Neuron (in vitro differentiated cells): ENCODE results near the gene GYG2.
"Not testable (repeated sequence)": the region's sequence is repeated elsewhere in the genome, so short reads cannot be mapped to it uniquely, and the experiment has no call there.

ENCODE experiments used
- H2AFZ ChIP-seq: one replicate; pipeline ENCODE4 v1.6.1; 2013; ENCODE audit warnings: low read depth, mild to moderate bottlenecking, inconsistent platforms, low read length, moderate library complexity
- H3K27me3 ChIP-seq: one replicate; pipeline ENCODE4 v1.6.1; 2013; ENCODE audit warnings: low read length; ENCODE audit not compliant: insufficient read depth
- H3K36me3 ChIP-seq: one replicate; pipeline ENCODE4 v1.6.1; 2013; ENCODE audit warnings: low read length; ENCODE audit not compliant: insufficient read depth
- H3K4me1 ChIP-seq: one replicate; pipeline ENCODE4 v1.6.1; 2013; ENCODE audit warnings: low read length; ENCODE audit not compliant: insufficient read depth
- H3K4me3 ChIP-seq: 2 replicates; pipeline ENCODE4 v1.5.1; 2013; ENCODE audit warnings: mild to moderate bottlenecking, low read length, moderate library complexity
- H3K9me3 ChIP-seq: one replicate; pipeline ENCODE4 v1.6.1; 2013; ENCODE audit warnings: low read length

The GYG2 gene

DNA sequence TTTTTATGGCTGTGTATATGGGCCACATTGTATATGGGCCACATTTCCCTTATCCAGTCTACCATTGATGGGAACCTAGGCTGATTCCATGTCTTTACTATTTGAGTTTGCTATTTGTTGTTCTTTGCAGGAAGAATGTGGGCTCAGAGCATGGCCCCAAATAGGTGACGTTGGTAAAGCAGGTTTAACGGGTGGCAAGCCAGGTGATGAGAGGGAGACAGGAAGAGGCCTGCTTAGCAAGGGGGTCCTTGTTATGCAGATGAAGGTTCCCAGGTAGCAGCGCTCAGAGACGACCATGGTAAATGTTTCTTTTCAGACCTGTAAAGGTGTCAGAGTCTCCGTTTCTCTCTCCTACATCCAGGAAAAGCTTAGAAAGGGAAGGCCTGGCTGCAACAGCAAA lies 28.8 kb upstream of the GYG2 start:
- H3K4me3 ChIP-seq, H2AFZ ChIP-seq, H3K4me1 ChIP-seq, H3K27me3 ChIP-seq, H3K9me3 ChIP-seq, H3K36me3 ChIP-seq: not testable (repeated sequence)

- H3K27me3 ChIP-seq = no peaks in the 10 kb centered on the region
- H2AFZ ChIP-seq = no peak overlapping the region
- H3K9me3 ChIP-seq = no peaks in the 10 kb centered on the region
- H3K36me3 ChIP-seq = no peaks in the 10 kb centered on the region
- H3K4me3 ChIP-seq = no peak overlapping the region
- H3K4me1 ChIP-seq = peaks cover 3% of the 10 kb centered on the region
Observed at GRCh38 chrX:2801223-2801622, 27.5 kb upstream of the GYG2 start.

- H3K9me3 ChIP-seq, H2AFZ ChIP-seq, H3K4me3 ChIP-seq, H3K27me3 ChIP-seq, H3K36me3 ChIP-seq, H3K4me1 ChIP-seq: not testable (repeated sequence)
Observed at GRCh38 chrX:2802376-2803090, 26.2 kb upstream of the GYG2 start.

- not testable (repeated sequence) for H3K9me3 ChIP-seq, H3K4me1 ChIP-seq, H3K27me3 ChIP-seq, H3K36me3 ChIP-seq, H2AFZ ChIP-seq, H3K4me3 ChIP-seq
Observed at GRCh38 chrX:2803486-2803885, 25.2 kb upstream of the GYG2 start.

GRCh38 chrX:2804106-2804843 lies 24.5 kb upstream of the GYG2 start:
- peak overlapping the region; percentile 53 for H2AFZ ChIP-seq
- H3K27me3 ChIP-seq, H3K36me3 ChIP-seq: not testable (repeated sequence)

GRCh38 chrX:2804858-2805257 lies 23.9 kb upstream of the GYG2 start:
- not testable (repeated sequence) for H3K9me3 ChIP-seq, H3K27me3 ChIP-seq, H3K36me3 ChIP-seq, H3K4me3 ChIP-seq, H3K4me1 ChIP-seq
- peak overlapping the region; percentile 53 for H2AFZ ChIP-seq

More at GRCh38 chrX:2804106-2804843, 24.5 kb upstream of the GYG2 start:
- not testable (repeated sequence) for H3K4me3 ChIP-seq, H3K4me1 ChIP-seq, H3K9me3 ChIP-seq

DNA sequence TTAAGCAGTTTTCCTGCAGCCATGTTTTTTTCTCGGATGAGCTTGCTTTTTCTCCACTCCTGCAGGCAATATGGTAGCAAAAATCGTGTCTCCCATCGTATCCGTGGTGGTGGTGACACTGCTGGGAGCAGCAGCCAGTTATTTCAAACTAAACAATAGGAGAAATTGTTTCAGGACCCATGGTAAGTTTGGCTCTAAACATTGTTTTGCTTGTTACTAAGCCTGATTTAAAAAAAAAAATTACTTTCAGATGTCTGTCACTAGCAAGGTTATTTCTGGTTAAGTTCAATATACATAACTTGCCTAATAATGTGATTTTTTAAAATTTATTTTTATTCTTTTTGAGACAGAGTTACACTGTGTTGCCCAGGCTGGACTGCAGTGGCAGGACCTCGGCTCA lies 17.5 kb upstream of the GYG2 start:
- Histone ChIP-seq H3K4me1 (no peaks in the 10 kb centered on the region), H3K36me3 (no peaks in the 10 kb centered on the region), H3K9me3 (no peaks in the 10 kb centered on the region), H3K27me3 (no peaks in the 10 kb centered on the region), H2AFZ (no peak overlapping the region), H3K4me3 (no peak overlapping the region)

GRCh38 chrX:2812161-2812907 lies 16.4 kb upstream of the GYG2 start:
- not testable (repeated sequence) for H3K9me3 ChIP-seq, H3K36me3 ChIP-seq, H3K27me3 ChIP-seq, H3K4me1 ChIP-seq
- peak overlapping the region; percentile 11 for H3K4me3 ChIP-seq
- H2AFZ ChIP-seq = peak overlapping the region; percentile 44

DNA sequence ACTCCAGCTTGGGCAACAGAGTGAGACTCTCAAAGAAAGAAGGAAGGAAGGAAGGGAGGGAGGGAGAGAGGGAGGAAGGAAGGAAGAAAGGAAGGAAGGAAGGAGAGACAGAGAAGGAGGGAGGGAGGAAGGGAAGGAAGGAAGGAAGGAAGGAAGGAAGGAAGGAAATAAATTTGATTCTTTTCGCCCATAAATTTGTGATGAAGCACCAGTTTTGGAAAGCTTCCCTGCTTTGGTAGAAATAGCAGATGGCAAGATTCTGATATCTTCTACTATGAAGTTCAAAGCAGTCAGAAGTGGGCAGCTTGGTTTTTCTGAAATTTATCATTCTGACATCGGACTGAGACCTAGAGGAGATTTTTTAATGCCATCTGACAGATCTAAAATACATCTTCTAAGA lies 11.7 kb upstream of the GYG2 start:
- no peaks in the 10 kb centered on the region for H3K9me3 ChIP-seq
- no peak overlapping the region for H3K4me3 ChIP-seq
- H3K4me1 ChIP-seq = no peaks in the 10 kb centered on the region
- no peaks in the 10 kb centered on the region for H3K36me3 ChIP-seq
- H2AFZ ChIP-seq = no peak overlapping the region
- no peaks in the 10 kb centered on the region for H3K27me3 ChIP-seq

GRCh38 chrX:2819345-2820135 lies 9.2 kb upstream of the GYG2 start:
- H3K4me1 ChIP-seq = no peaks in the 10 kb centered on the region
- H3K4me3 ChIP-seq = no peak overlapping the region
- no peak overlapping the region for H2AFZ ChIP-seq
- H3K9me3 ChIP-seq = no peaks in the 10 kb centered on the region
- H3K27me3 ChIP-seq = no peaks in the 10 kb centered on the region
- no peaks in the 10 kb centered on the region for H3K36me3 ChIP-seq

DNA sequence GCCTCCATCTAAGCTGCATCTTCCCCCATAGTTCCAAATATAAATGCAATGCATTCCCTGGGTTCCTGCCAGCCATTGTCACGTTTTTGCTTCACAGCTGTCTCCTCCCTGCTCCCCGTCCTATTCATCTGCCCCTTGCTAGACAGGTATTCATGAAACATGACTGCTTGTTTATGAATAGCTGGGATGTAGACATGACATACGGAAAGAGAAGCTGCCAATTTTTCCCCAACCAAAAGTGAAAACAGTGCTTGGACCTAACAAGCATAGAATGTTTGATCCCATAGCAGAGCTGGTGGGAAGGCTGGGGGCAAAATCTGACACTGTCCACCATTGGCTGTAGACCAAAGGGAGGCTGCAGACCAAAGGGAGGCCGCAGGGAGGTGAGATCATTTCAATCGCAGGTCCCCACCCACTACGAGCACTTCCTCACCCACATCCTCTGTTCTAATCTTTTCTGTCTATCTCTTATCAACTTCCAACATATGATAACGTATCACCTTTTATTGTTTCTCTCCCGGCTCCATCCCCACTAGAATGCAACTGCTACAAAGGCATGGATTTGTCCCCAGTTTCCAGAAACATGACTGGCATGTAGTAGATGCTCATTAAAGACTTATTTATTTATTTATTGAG lies 8.5 kb upstream of the GYG2 start:
- Histone ChIP-seq H2AFZ (no peak overlapping the region), H3K27me3 (no peaks in the 10 kb centered on the region), H3K36me3 (no peaks in the 10 kb centered on the region), H3K4me3 (no peak overlapping the region), H3K9me3 (no peaks in the 10 kb centered on the region), H3K4me1 (no peaks in the 10 kb centered on the region)

DNA sequence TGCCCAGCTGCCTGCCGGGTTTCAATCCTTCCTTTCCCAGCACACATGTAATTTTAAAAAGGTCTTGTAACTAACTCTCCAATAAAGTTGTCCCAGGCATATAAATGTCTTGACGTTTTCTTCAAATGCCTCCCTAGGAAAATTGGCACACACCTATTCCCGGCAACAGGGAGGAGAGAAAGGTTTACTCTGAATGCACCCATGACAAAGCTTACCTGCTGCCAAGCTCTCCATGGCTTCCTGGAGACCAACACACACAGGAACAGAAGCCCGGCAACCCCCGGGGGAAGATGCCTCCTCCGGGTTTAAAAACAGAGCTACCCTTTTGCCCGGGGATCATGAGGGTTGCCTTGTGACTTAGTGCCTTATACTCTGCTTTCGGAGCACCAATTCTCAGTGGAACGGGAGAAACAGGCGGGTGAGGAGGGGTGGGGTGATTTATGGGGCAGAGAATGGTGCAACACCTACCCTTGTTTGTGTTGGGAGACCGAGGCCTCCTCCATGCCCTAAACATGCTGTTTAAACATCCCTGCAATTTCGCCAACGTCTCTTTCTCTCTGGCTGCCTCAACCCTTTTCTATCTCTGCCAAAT lies 4.8 kb upstream of the GYG2 start:
- H3K4me3 ChIP-seq = no peak overlapping the region
- no peak overlapping the region for H2AFZ ChIP-seq
- H3K36me3 ChIP-seq = no peaks in the 10 kb centered on the region
- no peaks in the 10 kb centered on the region for H3K9me3 ChIP-seq
- no peaks in the 10 kb centered on the region for H3K27me3 ChIP-seq
- H3K4me1 ChIP-seq = peaks cover 3% of the 10 kb centered on the region
